NCI-H1930 (cell line): ENCODE results near the gene SIAH1.
"Not testable (repeated sequence)": the region's sequence is repeated elsewhere in the genome, so short reads cannot be mapped to it uniquely, and the experiment has no call there.

Experiments
- DNase-seq, 2 experiments: peaks; one replicate each; lab custom pipeline; 2025; lab: John Stamatoyannopoulos, UW

SIAH1 gene

DNA sequence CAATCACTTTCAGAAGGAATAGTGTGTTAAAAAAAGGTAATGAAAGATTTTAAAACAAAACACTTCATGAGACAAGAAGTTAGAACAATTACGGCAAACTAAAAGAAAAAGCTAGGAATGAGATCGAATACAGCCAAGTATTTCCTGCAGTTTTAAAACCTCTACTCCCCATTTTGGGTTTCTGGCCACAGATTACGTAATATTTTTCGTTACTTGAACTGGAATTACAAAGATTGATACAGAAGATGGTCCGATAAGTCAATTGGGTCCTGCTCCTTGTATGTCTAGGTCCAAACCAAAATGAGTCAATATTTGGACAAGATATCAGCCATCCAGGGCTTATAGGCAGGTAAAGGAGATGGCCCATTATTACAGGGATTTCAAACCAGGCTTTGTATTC, 52.2 kb downstream of the SIAH1 start:
- DNase-seq, result no peak

DNA sequence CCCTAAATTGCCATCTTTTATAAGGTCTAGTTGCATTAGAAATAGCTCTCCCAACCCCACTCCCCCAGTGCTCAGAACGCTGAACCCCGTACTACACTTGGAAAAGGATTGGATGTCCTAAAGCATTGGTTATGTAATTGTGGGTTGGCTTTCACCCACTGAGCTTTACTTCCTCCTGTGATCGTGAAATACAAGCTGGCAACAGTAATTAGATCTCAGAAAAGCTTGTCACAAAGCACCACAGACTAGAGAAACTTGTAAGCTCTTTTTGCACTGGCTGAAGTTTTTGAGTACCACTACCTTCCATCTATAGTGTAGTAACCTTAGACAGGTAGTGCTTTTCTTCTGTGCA, 54.4 kb downstream of the SIAH1 start:
- DNase-seq, result no peak

DNA sequence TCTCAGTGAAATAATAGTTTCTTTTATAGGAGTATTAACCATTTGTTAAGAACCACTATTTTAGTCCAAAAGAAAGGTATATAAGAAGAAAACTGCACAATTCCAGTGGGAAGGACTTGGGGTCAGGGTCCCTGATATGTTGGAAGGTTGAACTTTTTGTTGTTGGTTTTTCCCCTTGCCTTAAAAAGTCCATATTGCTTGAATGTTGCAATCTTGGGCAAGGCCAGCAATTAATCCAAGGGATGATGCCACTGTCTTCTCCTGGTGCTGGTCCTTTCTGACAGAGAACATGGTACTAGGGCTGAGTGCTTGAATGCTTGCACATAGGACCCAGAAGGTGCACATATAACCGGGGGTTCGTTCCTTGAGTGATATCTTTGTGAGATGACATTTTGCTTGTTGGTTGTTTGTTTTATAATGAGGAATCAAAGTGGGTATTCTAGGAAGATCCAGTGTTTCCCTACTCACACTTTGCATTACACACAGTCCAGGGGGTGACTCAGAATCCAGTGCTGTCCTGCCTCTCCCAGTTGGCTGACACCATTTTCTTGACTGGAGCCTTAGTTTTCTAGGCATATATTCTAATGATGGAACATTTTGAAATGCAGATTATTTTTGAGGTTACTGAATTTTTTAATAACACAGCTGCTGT, 54.9 kb downstream of the SIAH1 start:
- no peak for DNase-seq

DNA sequence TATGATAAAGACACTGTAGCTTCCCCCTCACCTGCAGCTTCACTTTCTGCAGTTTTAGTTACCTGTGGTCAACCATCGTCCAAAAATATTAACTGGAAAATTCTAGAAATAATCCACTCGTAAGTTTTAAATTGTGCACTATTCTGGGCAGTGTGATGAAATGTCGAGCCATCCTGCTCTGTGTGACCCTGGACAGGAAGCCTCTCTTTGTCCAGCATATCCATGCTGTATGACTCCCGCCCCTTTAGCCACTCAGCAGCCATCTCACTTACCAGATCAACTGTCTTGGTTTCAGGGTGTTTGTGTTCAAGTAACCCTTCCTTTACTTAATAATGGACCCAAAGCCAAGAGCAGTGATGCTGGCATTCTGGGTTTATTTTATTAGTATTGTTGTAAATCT, 56.1 kb downstream of the SIAH1 start:
- DNase-seq, result no peak

DNA sequence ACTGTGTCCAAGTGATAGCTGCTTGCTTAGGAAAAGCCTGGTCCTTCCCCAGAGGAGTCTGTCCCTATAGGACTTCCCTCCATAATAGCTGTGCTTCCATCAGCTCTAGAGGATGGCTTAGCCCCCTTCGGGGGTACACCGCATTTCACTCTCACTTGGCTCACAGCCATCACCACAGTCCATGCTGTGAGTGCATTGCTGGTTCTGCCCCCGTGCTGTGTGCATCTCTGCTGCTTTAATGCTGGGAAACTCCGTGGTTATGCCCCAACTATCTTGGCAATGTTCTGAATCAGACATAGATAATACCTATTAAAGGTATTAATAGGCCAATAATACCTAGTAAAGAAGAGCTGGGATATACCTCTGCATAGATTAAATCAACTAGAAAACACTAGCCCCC, 58.3 kb downstream of the SIAH1 start:
- no peak for DNase-seq

DNA sequence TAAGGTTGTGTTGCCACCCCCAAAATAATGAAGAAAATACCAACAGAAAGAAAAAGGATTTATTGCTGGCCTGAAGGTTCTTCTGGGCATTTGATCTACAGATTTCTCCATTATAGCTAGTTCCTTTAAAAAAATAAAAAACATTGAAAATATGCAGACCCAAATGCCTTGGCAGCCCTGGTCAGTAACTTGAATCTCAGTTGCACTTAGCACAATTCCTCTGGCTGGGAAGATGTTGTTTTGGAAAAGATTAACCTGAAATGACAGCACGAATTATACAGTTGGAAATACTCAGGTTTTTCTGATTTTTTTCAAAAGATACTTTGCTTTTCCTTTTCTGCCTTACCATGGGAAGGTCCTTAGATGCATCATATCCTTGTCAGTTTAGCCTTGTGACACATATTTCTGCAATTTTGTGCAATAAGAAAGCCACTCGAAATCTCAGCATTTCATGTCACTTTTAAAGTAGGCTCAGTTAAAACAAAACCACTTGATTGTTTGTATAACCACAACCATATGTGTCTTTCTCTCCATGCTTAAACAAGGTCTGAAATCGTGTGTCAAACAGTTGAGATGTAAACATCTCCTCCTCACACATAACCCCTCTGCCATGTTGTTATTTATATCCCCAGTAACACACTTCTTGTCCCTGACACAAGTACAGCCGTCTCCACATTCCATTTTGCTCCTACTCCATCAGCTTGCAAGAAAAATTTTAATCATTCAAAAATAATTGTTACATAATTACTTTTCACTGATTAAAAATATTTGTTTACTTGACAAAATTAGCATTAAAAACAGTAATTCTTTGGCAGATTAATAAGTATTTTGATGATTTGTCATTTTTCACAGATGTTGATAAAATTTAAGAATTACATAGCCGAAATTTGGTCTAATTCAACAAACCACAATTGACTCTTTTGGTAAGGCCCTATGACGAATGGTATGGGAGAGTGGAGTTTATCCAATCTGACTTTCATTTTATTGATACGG, 61.1 kb downstream of the SIAH1 start:
- no peak for DNase-seq

DNA sequence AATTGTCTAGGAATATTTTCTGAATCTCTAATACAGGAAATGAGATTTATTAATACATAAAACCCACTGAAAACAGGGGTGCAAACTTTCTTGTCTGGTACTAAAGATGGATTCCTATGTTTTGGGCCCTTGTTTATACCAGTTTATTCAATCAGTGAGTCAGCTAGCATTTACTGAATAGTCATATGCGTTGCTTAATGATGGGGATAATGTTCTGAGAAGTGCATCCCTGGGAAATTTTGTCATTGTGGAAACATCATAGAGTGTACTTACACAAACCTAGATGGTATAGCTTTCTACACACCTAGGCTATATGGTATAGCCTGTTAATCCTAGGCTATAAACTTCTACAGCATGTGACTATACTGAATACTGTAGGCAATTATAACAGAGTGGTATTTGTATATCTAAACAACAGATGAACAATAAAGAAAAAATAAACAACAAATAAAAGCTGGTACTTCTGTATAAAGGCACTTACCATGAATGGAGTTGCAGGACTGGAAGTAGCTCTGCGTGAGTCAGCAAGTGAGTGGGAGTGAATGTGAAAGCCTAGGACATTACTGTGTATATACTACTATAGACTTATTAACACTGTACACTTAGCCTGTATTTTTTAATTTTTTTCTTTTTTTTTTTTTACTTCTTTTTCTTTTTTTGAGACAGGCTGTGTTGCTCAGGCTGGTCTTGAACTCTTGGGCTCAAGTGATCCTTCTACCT, 63.7 kb downstream of the SIAH1 start:
- no peak for DNase-seq

DNA sequence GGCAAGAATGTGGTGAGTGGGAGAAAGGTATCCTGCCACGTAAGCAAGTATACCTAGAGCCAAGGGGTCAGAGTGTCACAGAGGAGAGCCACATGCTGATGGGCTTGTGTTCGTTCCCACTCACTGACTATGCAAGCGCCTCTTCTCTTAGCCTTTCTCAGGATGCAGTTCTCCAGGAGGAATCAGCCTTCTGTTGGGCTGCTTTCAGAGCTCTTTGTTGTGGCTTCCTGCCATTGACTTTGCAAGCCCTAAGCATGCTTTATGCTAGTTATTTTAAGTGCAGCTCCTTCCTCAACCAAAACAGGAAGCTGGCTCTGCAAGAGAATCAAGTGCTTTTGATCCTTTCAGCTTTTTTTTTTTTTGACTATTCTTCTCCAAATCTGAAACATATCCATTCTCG, 66.6 kb downstream of the SIAH1 start:
- no peak for DNase-seq

DNA sequence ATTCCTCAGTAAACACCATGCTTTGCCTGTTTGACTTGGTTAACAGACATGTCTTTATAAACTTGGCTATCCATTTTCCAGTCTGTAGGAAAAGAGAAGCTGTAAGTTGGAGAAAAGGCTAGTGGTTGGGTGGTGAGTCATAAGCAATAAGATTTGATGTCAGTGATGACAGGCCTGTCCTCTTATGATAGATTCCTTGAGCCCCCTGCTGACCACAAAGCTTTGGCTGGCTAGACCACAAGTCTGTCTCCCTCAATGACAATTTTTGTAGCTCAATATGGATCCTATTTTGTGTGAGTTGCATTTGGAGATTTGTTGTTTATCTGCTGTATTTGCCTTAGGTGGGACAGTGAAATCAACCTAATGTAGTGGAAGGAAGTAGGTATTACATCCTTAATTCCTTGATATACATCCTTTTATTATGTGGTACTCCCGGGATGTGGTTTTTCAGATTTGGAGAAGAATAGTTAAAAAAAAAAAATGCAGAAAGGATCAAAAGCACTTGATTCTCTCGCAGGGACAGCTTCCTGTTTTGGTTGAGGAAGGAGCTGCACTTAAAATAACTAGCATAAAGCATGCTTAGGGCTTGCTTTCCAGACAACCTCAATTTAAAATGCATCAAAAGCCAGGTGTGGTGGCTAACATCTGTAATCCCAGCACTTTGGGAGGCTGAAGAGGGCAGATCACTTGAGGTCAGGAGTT, 67.4 kb downstream of the SIAH1 start:
- DNase-seq, result no peak

DNA sequence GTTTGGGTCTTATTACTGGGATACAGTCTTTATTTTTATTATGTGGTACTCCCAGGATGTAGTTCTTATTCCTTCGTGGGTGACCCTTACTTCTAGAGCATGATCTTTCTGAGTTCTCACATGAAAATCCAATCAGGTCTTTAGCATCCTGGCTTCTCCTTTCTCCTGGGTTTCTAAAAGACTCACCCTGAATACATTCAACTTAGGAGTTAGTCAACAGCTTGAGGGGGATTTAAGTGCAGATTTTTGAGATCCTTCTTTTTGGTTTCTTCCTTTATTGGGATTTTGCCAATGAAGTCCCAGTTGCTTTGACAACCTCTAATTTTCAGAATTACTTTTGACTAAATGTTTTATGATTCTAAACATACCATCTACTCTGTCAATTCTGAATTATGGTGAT, 68.2 kb downstream of the SIAH1 start:
- DNase-seq, result no peak

DNA sequence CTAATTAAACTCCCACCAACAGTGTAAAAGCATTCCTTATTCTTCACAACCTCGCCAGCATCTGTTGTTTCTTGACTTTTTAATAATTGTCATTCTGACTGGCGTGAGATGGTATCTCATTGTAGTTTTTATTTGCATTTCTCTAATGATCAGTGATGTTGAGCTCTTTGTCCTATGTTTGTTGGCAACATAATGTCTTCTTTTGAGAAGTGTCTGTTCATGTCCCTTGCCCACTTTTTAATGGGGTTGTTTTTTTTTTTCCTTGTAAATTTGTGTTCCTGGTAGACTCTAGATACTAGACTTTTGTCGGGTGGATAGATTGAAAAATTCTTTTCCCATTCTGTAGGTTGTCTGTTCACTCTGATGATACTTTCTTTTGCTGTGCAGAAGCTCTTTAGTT, 71.3 kb downstream of the SIAH1 start:
- DNase-seq, result not testable (repeated sequence)

DNA sequence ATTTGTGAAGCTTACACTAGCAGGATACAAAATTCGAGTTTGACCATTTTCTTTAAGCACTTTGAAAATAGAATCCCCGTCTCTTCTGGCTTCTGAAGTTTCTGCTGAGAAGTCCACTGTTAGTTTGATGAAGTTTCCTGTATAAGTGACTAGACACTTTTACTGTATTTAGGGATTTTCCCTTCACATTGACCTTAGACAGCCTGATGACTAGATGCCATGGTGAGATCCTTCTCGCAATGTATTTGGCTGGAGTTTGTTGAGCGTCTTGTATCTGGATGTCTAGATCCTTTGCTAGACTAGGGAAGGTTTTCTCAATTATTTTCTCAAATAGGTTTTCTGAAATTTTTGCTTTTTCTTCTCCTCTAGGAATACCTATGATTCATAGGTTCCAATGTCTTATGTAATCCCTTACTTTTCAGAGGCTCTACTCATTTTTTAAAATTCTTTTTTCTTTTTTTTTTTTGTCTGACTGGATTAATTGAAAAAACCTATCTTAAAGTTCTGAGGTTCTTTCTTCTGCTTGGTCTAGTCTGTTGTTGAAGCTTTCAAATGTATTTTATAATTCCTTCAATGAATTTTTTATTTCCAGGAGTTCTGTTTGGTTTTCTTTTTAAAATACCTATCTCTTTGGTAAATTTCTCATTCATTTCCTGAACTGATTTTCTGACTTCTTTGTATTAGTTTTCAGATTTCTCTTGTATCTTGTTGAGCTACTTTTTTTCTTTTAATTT, 74.1 kb downstream of the SIAH1 start:
- DNase-seq, result no peak
